IPS-NIHi7 (cell line): Measurements from ENCODE around the gene ACP3.

Source experiments
- DNase-seq: peaks from one replicate; pipeline ENCODE4 v3.0.0; 2012; ENCODE audit warnings: mixed read lengths; ENCODE audit errors: extremely low spot score

ACP3 gene

GRCh38 chr3:132406587-132406986 lies 89.4 kb downstream of the ACP3 start:
- no peak for DNase-seq

- DNase-seq: no peak
Observed at GRCh38 chr3:132407025-132407424, 89.8 kb downstream of the ACP3 start.
